Brain microvascular endothelial cell (primary cell): Measurements from ENCODE around the gene F8.
A peak's percentile ranks its signal among the peaks of the same experiment; 100 is the strongest.

Experiments used
- DNase-seq: peaks from one replicate; pipeline ENCODE4 v3.0.0-alpha.2; 2020
- H3K27ac ChIP-seq: fragments of 250-450 bp; sonication (Bioruptor Pico); 2 replicates; pipeline ENCODE4 v1.5.1; 2020; ENCODE audit warnings: mild to moderate bottlenecking, moderate library complexity
- H3K27me3 ChIP-seq: fragments of 250-450 bp; sonication (Bioruptor Pico); replicated peaks from 2 replicates; pipeline ENCODE4 v1.5.1; 2020; ENCODE audit warnings: mild to moderate bottlenecking
- H3K36me3 ChIP-seq: fragments of 250-450 bp; sonication (Bioruptor Pico); replicated peaks from 2 replicates; pipeline ENCODE4 v1.5.1; 2020; ENCODE audit warnings: mild to moderate bottlenecking
- H3K4me3 ChIP-seq: 2 replicates; pipeline ENCODE4 v1.5.1; 2011; ENCODE audit warnings: low read depth, mild to moderate bottlenecking, control low read depth, low read length, moderate library complexity
- CTCF ChIP-seq: IDR thresholded peaks from 2 replicates; pipeline ENCODE4 v1.5.1; 2011; ENCODE audit warnings: low read depth, mild to moderate bottlenecking, moderate library complexity, low read length, control low read depth, inconsistent platforms; ENCODE audit errors: missing control alignments
- in situ Hi-C: cut with HindIII; loops from 2 replicates; pipeline ENCODE4 v1.10.0; 2017; ENCODE audit warnings: low sequenced_read_pairs, low pct_ligation_motif_present

The F8 gene

GRCh38 chrX:155046811-155047528, 24.4 kb upstream of the F8 start:
- no peaks in the 10 kb centered on the region for H3K36me3 ChIP-seq
- H3K27me3 ChIP-seq = no peaks in the 10 kb centered on the region
- in situ Hi-C loops = no loop called here
- DNase-seq = no peak
- H3K4me3 ChIP-seq = no peak overlapping the region
- H3K27ac ChIP-seq = no peak overlapping the region
- TF ChIP-seq CTCF = no peak

- Histone ChIP-seq H3K27ac (no peak overlapping the region), H3K4me3 (no peak overlapping the region), H3K27me3 (no peaks in the 10 kb centered on the region), H3K36me3 (no peaks in the 10 kb centered on the region)
- in situ Hi-C loops = no loop called here
- no peak for TF ChIP-seq CTCF
- no peak for DNase-seq
Observed at GRCh38 chrX:155046129-155046810, 23.7 kb upstream of the F8 start.

GRCh38 chrX:155035688-155036087, 13.2 kb upstream of the F8 start:
- no peak for DNase-seq
- in situ Hi-C loops = no loop called here
- no peaks in the 10 kb centered on the region for H3K27me3 ChIP-seq
- no peaks in the 10 kb centered on the region for H3K36me3 ChIP-seq
- H3K27ac ChIP-seq = no peak overlapping the region
- H3K4me3 ChIP-seq = no peak overlapping the region
- TF ChIP-seq CTCF = no peak

- in situ Hi-C loops = no loop called here
- no peak for TF ChIP-seq CTCF
Observed at GRCh38 chrX:155031657-155032056, 9.1 kb upstream of the F8 start.

GRCh38 chrX:155028877-155029291, 6.4 kb upstream of the F8 start:
- peak overlapping the region; percentile 5 for H3K27ac ChIP-seq
- peak; percentile 48 for DNase-seq

More at GRCh38 chrX:155031657-155032056, 9.1 kb upstream of the F8 start:
- H3K4me3 ChIP-seq = no peak overlapping the region
- H3K27ac ChIP-seq = no peak overlapping the region
- H3K36me3 ChIP-seq = no peaks in the 10 kb centered on the region
- no peaks in the 10 kb centered on the region for H3K27me3 ChIP-seq
- no peak for DNase-seq

More at GRCh38 chrX:155028877-155029291, 6.4 kb upstream of the F8 start:
- Histone ChIP-seq H3K27me3 (no peaks in the 10 kb centered on the region), H3K4me3 (no peak overlapping the region), H3K36me3 (no peaks in the 10 kb centered on the region)
- in situ Hi-C loops = no loop called here
- no peak for TF ChIP-seq CTCF
